ENCODE measurements around the gene LLGL1. TPM values are rescaled to one million over a fixed set of nuclear protein-coding genes. Genes with fewer than 3 reads are reported as not detected.
A peak's percentile ranks its signal among the peaks of the same experiment; 100 is the strongest.

The LLGL1 gene
- total RNA-seq, 1 experiment from 2014 or later, result 65.0 TPM

GRCh38 chr17:18226284-18226945 lies 980 bp downstream of the LLGL1 start:
- no peaks in the 10 kb centered on the region for H3K27me3 Mint-ChIP-seq (ENCODE audit: low read depth)
- no peak overlapping the region for H3K23ac ChIP-seq (ENCODE audit: insufficient read length, low read depth, low read length)
- H4K5ac ChIP-seq (ENCODE audit: insufficient read length, low read depth, low read length), result no peak overlapping the region
- H2BK12ac ChIP-seq (ENCODE audit: insufficient read length, low read depth, low read length), result no peak overlapping the region
- H3K9ac ChIP-seq (ENCODE audit: extremely low read depth, insufficient read length, low read length), result peak overlapping the region; percentile 84
- WGBS (ENCODE audit: extremely low coverage, insufficient read length, low lambda C conversion rate), result no CpG with 5 or more reads among the region's 16 CpGs
- no peak overlapping the region for H3K56ac ChIP-seq (ENCODE audit: insufficient read length, low read depth, low read length)
- H3K4me1 ChIP-seq (ENCODE audit: insufficient read depth, low read length), result peaks cover 3% of the 10 kb centered on the region; the same call in 1 of the 2 replicates
- H3K27ac Mint-ChIP-seq, result peak overlapping the region; percentile 57 to 96 (median 96); a peak in 5 of 7 replicates
- peaks cover 25% of the 10 kb centered on the region; the same call in 1 of the 2 replicates for H3K79me2 ChIP-seq (ENCODE audit: insufficient read depth, low read length)
- no peak overlapping the region for H3T11ph ChIP-seq (ENCODE audit: low read length)
- H2BK120ac ChIP-seq (ENCODE audit: low read depth, low read length, poor library complexity, severe bottlenecking), result no peak overlapping the region
- H3K79me1 ChIP-seq (ENCODE audit: insufficient read depth, low read depth, low read length, poor library complexity, severe bottlenecking), result peaks cover 9% of the 10 kb centered on the region
- H3K4me2 ChIP-seq (ENCODE audit: insufficient read depth, insufficient read length, low read length), result peak overlapping the region; percentile 99
- H3K9me3 ChIP-seq (ENCODE audit: control insufficient read depth, low read depth, low read length), result no peaks in the 10 kb centered on the region
- no peak overlapping the region for H2BK15ac ChIP-seq (ENCODE audit: low read depth, low read length)
- peaks cover 2 to 5% (median 4%) of the 10 kb centered on the region in 3 experiments; a peak in 3 of 7 replicates for H3K36me3 Mint-ChIP-seq (ENCODE audit: insufficient read depth in 1 of 3, low read depth in 3 of 3)
- no peak overlapping the region for H3K27ac ChIP-seq (ENCODE audit: insufficient read length, low read depth, low read length)
- no peak overlapping the region for H2AFZ ChIP-seq (ENCODE audit: low read length)
- H2AK5ac ChIP-seq (ENCODE audit: insufficient read length, low read length), result no peak overlapping the region
- H3K23me2 ChIP-seq (ENCODE audit: insufficient read length, low read depth, low read length, poor library complexity, severe bottlenecking), result peaks cover 11% of the 10 kb centered on the region
- no peaks in the 10 kb centered on the region for H3K27me3 ChIP-seq (ENCODE audit: insufficient read depth, low read length)
- H3K14ac ChIP-seq (ENCODE audit: insufficient read depth, low read length), result no peak overlapping the region
- TF ChIP-seq CTCF (conservative IDR thresholded peaks at IDR 0.05), result no peak
- no peak overlapping the region for H2BK20ac ChIP-seq (ENCODE audit: low read depth, low read length, poor library complexity, severe bottlenecking)
- H3K4me1 Mint-ChIP-seq, result peaks cover 24 to 36% of the 10 kb centered on the region in 2 experiments
- H4K20me1 ChIP-seq (ENCODE audit: control insufficient read depth, insufficient read depth, insufficient read length), result no peaks in the 10 kb centered on the region
- H4K8ac ChIP-seq (replicated peaks; ENCODE audit: insufficient read length, low read depth, low read length), result no peak overlapping the region
- H4K91ac ChIP-seq (ENCODE audit: insufficient read length, low read depth, low read length), result no peak overlapping the region
- no peak for DNase-seq
- H3K9me3 Mint-ChIP-seq, result no peaks in the 10 kb centered on the region; a peak in 1 of 5 replicates
- no peak overlapping the region for H3K4ac ChIP-seq (ENCODE audit: low read depth, low read length)
- H2BK5ac ChIP-seq (ENCODE audit: insufficient read length, low read length), result no peak overlapping the region
- peak overlapping the region; percentile 95 to 98 for H3K4me3 Mint-ChIP-seq
- H3K18ac ChIP-seq (ENCODE audit: insufficient read length, low read depth, low read length), result no peak overlapping the region

All from H9 (cell line).